WTC11 (cell line): ENCODE results near the gene ACP3. TPM values are rescaled to one million over a fixed set of nuclear protein-coding genes. Genes with fewer than 3 reads are reported as not detected.
A peak's percentile ranks its signal among the peaks of the same experiment; 100 is the strongest.

Experiments used
- ATAC-seq: fragments of 200-7000 bp; cut with Tn5 transposase; 2 replicates; pipeline ENCODE4 v1.10.0; 2021; ENCODE audit warnings: mild to moderate bottlenecking, moderate library complexity
- CTCF ChIA-PET: fragments of 300-600 bp; sonication (Branson Sonifier 250); formaldehyde crosslinking; loops from one replicate; lab custom pipeline; 2021; ENCODE audit warnings: antibody characterized with exemption; lab: Charles Lee
- POLR2A ChIA-PET: fragments of 350-600 bp; sonication (Branson Sonifier 250); formaldehyde crosslinking; loops from one replicate; lab custom pipeline; 2021; ENCODE audit warnings: antibody characterized with exemption; lab: Charles Lee
- DNase-seq: peaks from one replicate; pipeline ENCODE4 v3.0.0; 2021; ENCODE audit warnings: low spot score
- H3K27ac Mint-ChIP-seq: 2 replicates; pipeline ENCODE4 v1.8.0; 2021; ENCODE audit warnings: mixed read lengths
- H3K27me3 Mint-ChIP-seq: 2 replicates; pipeline ENCODE4 v1.8.0; 2021; ENCODE audit warnings: low read depth, mild to moderate bottlenecking, moderate library complexity, mixed read lengths
- H3K36me3 Mint-ChIP-seq: 2 replicates; pipeline ENCODE4 v1.8.0; 2021; ENCODE audit warnings: mixed read lengths
- H3K4me1 Mint-ChIP-seq: 2 replicates; pipeline ENCODE4 v1.8.0; 2022; ENCODE audit warnings: mixed read lengths
- H3K4me3 Mint-ChIP-seq: 2 replicates; pipeline ENCODE4 v1.8.0; 2021; ENCODE audit warnings: mild to moderate bottlenecking, moderate library complexity, mixed read lengths
- H3K9me3 Mint-ChIP-seq: 2 replicates; pipeline ENCODE4 v1.8.0; 2021; ENCODE audit warnings: mixed read lengths
- CBFB ChIP-seq: sonication (generic); formaldehyde crosslinking; IDR thresholded peaks from 2 replicates; pipeline ENCODE4 v1.8.1; 2022; ENCODE audit warnings: mild to moderate bottlenecking, low read depth, missing genetic modification reagents
- CREB1 ChIP-seq: sonication (generic); formaldehyde crosslinking; IDR thresholded peaks from 2 replicates; pipeline ENCODE4 v1.8.0; 2023; ENCODE audit warnings: mild to moderate bottlenecking, missing genetic modification reagents
- CREM ChIP-seq: sonication (generic); formaldehyde crosslinking; IDR thresholded peaks from 2 replicates; pipeline ENCODE4 v1.8.1; 2022; ENCODE audit warnings: mild to moderate bottlenecking, missing genetic modification reagents, moderate library complexity
- EMX1 ChIP-seq: fragments of 250-450 bp; sonication (Bioruptor Pico); IDR thresholded peaks from 2 replicates; pipeline ENCODE4 v1.8.0; 2021; ENCODE audit warnings: mild to moderate bottlenecking
- ETV6 ChIP-seq: sonication (generic); formaldehyde crosslinking; IDR thresholded peaks from 2 replicates; pipeline ENCODE4 v1.8.1; 2022; ENCODE audit warnings: mild to moderate bottlenecking, missing genetic modification reagents
- JAZF1 ChIP-seq: fragments of 250-450 bp; sonication (Bioruptor Pico); IDR thresholded peaks from 2 replicates; pipeline ENCODE4 v1.9.0; 2021; ENCODE audit warnings: moderate library complexity, mild to moderate bottlenecking, inconsistent platforms
- MYBL2 ChIP-seq: sonication (generic); formaldehyde crosslinking; IDR thresholded peaks from 2 replicates; pipeline ENCODE4 v1.8.1; 2023; ENCODE audit warnings: mild to moderate bottlenecking, moderate library complexity, missing genetic modification reagents
- NFYB ChIP-seq: sonication (generic); formaldehyde crosslinking; conservative IDR thresholded peaks from 2 replicates; pipeline ENCODE4 v1.8.0; 2022; ENCODE audit warnings: low read depth, missing genetic modification reagents
- NR2C2 ChIP-seq: sonication (generic); formaldehyde crosslinking; IDR thresholded peaks from 2 replicates; pipeline ENCODE4 v1.8.0; 2022; ENCODE audit warnings: mild to moderate bottlenecking, missing genetic modification reagents
- OVOL2 ChIP-seq: fragments of 250-450 bp; sonication (Bioruptor Pico); IDR thresholded peaks from 2 replicates; pipeline ENCODE4 v1.9.0; 2021; ENCODE audit warnings: mild to moderate bottlenecking, borderline replicate concordance
- RELA ChIP-seq: sonication (generic); formaldehyde crosslinking; IDR thresholded peaks from 2 replicates; pipeline ENCODE4 v1.8.1; 2022; ENCODE audit warnings: missing genetic modification reagents, mild to moderate bottlenecking, borderline replicate concordance
- RORB ChIP-seq: fragments of 250-450 bp; sonication (Bioruptor Pico); IDR thresholded peaks from 2 replicates; pipeline ENCODE4 v1.9.0; 2021; ENCODE audit warnings: mild to moderate bottlenecking
- SMAD3 ChIP-seq: sonication (generic); formaldehyde crosslinking; IDR thresholded peaks from 2 replicates; pipeline ENCODE4 v1.8.0; 2022; ENCODE audit warnings: missing genetic modification reagents, mild to moderate bottlenecking, borderline replicate concordance
- TEAD1 ChIP-seq: sonication (generic); formaldehyde crosslinking; IDR thresholded peaks from 2 replicates; pipeline ENCODE4 v1.8.0; 2022; ENCODE audit warnings: mild to moderate bottlenecking, missing genetic modification reagents
- ZNF232 ChIP-seq: sonication (generic); formaldehyde crosslinking; IDR thresholded peaks from 2 replicates; pipeline ENCODE4 v1.8.0; 2022; ENCODE audit warnings: mild to moderate bottlenecking, missing genetic modification reagents
- ZNF416 ChIP-seq: fragments of 250-450 bp; sonication (Bioruptor Pico); IDR thresholded peaks from 2 replicates; pipeline ENCODE4 v1.9.0; 2021; ENCODE audit warnings: mild to moderate bottlenecking, inconsistent platforms
- ZNF423 ChIP-seq: fragments of 250-450 bp; sonication (Bioruptor Pico); IDR thresholded peaks from 2 replicates; pipeline ENCODE4 v2.1.2; 2022; ENCODE audit warnings: mild to moderate bottlenecking, moderate library complexity
- ZNF425 ChIP-seq: fragments of 250-450 bp; sonication (Bioruptor Pico); conservative IDR thresholded peaks from 2 replicates; pipeline ENCODE4 v1.9.0; 2021; ENCODE audit warnings: mild to moderate bottlenecking
- total RNA-seq: library from RNA; stranded (reverse); gene quantifications from 3 replicates; pipeline ENCODE4 v1.2.3, GENCODE V29; 2021
- TF ChIP-seq, protein P1 (sequence below): fragments of 250-450 bp; sonication (Bioruptor Pico); IDR thresholded peaks from 2 replicates; pipeline ENCODE4 v1.9.0; 2021; ENCODE audit warnings: mild to moderate bottlenecking
- TF ChIP-seq, protein P2 (sequence below): sonication (generic); formaldehyde crosslinking; IDR thresholded peaks from 2 replicates; pipeline ENCODE4 v1.8.1; 2022; ENCODE audit warnings: missing genetic modification reagents, borderline replicate concordance
- TF ChIP-seq, protein P3 (sequence below): sonication (generic); formaldehyde crosslinking; conservative IDR thresholded peaks from 2 replicates; pipeline ENCODE4 v1.8.1; 2022; ENCODE audit warnings: mild to moderate bottlenecking, missing genetic modification reagents
- TF ChIP-seq, protein P4 (sequence below): fragments of 250-450 bp; sonication (Bioruptor Pico); IDR thresholded peaks from 2 replicates; pipeline ENCODE4 v1.9.0; 2021; ENCODE audit warnings: moderate library complexity, mild to moderate bottlenecking, inconsistent platforms, borderline replicate concordance
- TF ChIP-seq, protein P5 (sequence below): sonication (generic); formaldehyde crosslinking; IDR thresholded peaks from 2 replicates; pipeline ENCODE4 v1.8.1; 2023; ENCODE audit warnings: mild to moderate bottlenecking, moderate library complexity, missing genetic modification reagents

Gene ACP3
- total RNA-seq, 1 experiment from 2014 or later, result 2.5 TPM

GRCh38 chr3:132283440-132283839 lies 33.8 kb upstream of the ACP3 start:
- ChIA-PET POLR2A (interaction anchor here (1.5 kb wide), 1 partner anchor 98 kb away, joined by 5 read pairs; no protein-coding TSS in a partner anchor), CTCF (interaction anchor here (0.8 to 4.3 kb wide), 15 partner anchors 10 to 117 kb away, joined by 3 to 42 read pairs (median 4); partner anchors contain the start of gene ACP3)
- Mint-ChIP-seq H3K27me3 (no peaks in the 10 kb centered on the region), H3K36me3 (peaks cover 12% of the 10 kb centered on the region), H3K4me3 (no peak overlapping the region), H3K9me3 (peaks cover 14% of the 10 kb centered on the region), H3K4me1 (peaks cover 39% of the 10 kb centered on the region), H3K27ac (peak overlapping the region; percentile 65)
- TF ChIP-seq, protein P1, sequence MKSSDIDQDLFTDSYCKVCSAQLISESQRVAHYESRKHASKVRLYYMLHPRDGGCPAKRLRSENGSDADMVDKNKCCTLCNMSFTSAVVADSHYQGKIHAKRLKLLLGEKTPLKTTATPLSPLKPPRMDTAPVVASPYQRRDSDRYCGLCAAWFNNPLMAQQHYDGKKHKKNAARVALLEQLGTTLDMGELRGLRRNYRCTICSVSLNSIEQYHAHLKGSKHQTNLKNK (CRISPR knock-in tag), result no peak
- TF ChIP-seq CBFB, result no peak
- no peak for TF ChIP-seq JAZF1 (CRISPR knock-in tag)
- TF ChIP-seq ZNF416 (CRISPR knock-in tag), result no peak
- ATAC-seq, result peak; percentile 33
- no peak for DNase-seq

DNA sequence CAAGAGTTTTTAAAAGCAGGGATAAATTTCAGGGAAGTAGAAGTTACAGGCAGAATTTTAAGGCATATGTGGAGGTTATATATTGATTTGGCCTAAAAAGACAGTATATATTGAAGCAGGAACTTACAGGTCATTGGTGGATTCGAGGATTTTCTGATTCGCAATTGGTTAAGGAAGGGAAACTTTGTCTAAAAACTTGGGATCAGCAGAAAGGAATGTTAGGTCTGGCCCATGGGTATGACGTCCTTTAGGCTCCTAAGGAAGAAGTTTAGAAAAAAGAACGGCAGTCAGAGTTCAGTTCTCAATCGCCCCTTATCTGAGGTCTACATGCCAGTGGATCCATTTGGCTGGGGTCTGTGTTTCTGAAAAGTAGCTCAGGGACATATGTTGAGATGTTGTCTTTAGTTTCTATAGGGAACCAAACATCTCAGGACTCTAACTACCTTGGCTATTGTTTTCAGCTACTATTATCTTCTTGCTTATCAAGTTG lies 33.2 kb upstream of the ACP3 start:
- no peak for ATAC-seq
- POLR2A ChIA-PET, result interaction anchor here (1.5 kb wide), 1 partner anchor 98 kb away, joined by 5 read pairs; no protein-coding TSS in a partner anchor
- DNase-seq, result no peak
- Mint-ChIP-seq H3K4me3 (no peak overlapping the region), H3K4me1 (peaks cover 39% of the 10 kb centered on the region), H3K36me3 (peaks cover 14% of the 10 kb centered on the region), H3K27ac (peak overlapping the region; percentile 65), H3K27me3 (no peaks in the 10 kb centered on the region), H3K9me3 (peaks cover 17% of the 10 kb centered on the region)
- CTCF ChIA-PET, result interaction anchor here (0.8 to 4.3 kb wide), 13 partner anchors 14 to 117 kb away, joined by 3 to 42 read pairs (median 5); partner anchors contain the start of gene ACP3
- TF ChIP-seq, protein P2, sequence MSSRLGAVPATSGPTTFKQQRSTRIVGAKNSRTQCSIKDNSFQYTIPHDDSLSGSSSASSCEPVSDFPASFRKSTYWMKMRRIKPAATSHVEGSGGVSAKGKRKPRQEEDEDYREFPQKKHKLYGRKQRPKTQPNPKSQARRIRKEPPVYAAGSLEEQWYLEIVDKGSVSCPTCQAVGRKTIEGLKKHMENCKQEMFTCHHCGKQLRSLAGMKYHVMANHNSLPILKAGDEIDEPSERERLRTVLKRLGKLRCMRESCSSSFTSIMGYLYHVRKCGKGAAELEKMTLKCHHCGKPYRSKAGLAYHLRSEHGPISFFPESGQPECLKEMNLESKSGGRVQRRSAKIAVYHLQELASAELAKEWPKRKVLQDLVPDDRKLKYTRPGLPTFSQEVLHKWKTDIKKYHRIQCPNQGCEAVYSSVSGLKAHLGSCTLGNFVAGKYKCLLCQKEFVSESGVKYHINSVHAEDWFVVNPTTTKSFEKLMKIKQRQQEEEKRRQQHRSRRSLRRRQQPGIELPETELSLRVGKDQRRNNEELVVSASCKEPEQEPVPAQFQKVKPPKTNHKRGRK (CRISPR knock-in tag), result no peak
- TF ChIP-seq ETV6 (CRISPR knock-in tag), result no peak

DNA sequence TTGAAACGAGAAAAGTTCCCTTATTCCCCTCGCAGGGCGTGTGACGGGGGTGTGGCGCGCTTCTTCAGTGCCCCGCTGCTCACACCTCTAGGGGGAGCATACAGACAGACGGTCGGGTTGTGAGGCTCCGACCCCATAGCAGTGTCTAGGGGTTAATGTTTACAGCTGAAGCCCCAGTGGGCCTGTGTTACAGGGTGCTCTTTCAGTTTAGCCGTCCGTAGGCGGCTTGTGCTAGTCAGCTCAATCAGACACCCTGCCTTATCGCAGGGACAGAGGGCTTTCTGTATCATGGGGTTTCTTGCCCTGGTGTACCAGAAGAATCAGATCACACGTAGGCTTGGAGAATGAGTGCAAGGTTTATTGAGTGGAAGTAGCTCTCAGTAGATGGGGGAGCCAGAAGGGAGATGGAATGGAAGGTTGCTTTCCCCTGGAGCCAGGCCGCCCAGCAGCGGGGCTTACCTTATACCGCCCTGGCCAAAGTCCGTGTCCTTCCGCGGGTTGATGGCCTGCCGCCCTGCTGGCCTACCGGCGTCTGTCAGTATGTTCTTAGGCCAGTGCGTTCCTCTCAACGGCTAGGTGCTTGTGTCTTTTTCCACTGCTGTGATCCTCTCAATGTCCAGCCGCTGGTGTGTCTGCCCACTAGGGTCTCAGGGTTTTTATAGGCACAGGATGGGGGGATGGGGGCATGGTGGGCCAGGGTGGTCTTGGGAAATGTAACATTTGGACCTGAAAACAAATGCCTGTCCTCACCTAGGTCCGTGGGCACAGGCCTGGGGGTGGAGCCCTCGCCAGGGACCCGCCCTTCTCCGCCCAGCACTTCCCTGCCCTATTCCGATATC lies 32.2 kb upstream of the ACP3 start:
- Mint-ChIP-seq H3K9me3 (peaks cover 17% of the 10 kb centered on the region), H3K4me3 (peak overlapping the region; percentile 57), H3K27me3 (no peaks in the 10 kb centered on the region), H3K4me1 (peaks cover 39% of the 10 kb centered on the region), H3K36me3 (peaks cover 14% of the 10 kb centered on the region), H3K27ac (peak overlapping the region; percentile 83)
- ChIA-PET POLR2A (interaction anchor here (0.6 to 1.5 kb wide), 2 partner anchors 66 to 97 kb away, joined by 3 to 5 read pairs; no protein-coding TSS in a partner anchor), CTCF (interaction anchor here (0.6 to 4.3 kb wide), 12 partner anchors 12 to 114 kb away, joined by 3 to 42 read pairs (median 6); partner anchors contain the start of gene ACP3)
- peak; percentile 68 for DNase-seq
- TF ChIP-seq RORB (no peak), ZNF423 (CRISPR knock-in tag) (no peak), OVOL2 (CRISPR knock-in tag) (no peak), NR2C2 (no peak), NFYB (CRISPR knock-in tag) (no peak), ZNF416 (CRISPR knock-in tag) (no peak), EMX1 (no peak), MYBL2 (CRISPR knock-in tag) (no peak), SMAD3 (CRISPR knock-in tag) (no peak), ZNF425 (no peak), ZNF232 (CRISPR knock-in tag) (no peak), TEAD1 (CRISPR knock-in tag) (no peak), CREM (CRISPR knock-in tag) (no peak), RELA (CRISPR knock-in tag) (no peak), CREB1 (CRISPR knock-in tag) (no peak)
- TF ChIP-seq, protein P3, sequence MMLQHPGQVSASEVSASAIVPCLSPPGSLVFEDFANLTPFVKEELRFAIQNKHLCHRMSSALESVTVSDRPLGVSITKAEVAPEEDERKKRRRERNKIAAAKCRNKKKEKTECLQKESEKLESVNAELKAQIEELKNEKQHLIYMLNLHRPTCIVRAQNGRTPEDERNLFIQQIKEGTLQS (CRISPR knock-in tag), result no peak
- TF ChIP-seq, protein P4, sequence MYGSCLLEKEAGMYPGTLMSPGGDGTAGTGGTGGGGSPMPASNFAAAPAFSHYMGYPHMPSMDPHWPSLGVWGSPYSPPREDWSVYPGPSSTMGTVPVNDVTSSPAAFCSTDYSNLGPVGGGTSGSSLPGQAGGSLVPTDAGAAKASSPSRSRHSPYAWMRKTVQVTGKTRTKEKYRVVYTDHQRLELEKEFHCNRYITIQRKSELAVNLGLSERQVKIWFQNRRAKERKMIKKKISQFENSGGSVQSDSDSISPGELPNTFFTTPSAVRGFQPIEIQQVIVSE (CRISPR knock-in tag), result no peak
- TF ChIP-seq, protein P5, sequence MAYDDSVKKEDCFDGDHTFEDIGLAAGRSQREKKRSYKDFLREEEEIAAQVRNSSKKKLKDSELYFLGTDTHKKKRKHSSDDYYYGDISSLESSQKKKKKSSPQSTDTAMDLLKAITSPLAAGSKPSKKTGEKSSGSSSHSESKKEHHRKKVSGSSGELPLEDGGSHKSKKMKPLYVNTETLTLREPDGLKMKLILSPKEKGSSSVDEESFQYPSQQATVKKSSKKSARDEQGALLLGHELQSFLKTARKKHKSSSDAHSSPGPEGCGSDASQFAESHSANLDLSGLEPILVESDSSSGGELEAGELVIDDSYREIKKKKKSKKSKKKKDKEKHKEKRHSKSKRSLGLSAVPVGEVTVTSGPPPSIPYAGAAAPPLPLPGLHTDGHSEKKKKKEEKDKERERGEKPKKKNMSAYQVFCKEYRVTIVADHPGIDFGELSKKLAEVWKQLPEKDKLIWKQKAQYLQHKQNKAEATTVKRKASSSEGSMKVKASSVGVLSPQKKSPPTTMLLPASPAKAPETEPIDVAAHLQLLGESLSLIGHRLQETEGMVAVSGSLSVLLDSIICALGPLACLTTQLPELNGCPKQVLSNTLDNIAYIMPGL (CRISPR knock-in tag), result no peak
- peak; percentile 85 for ATAC-seq
